ENCODE measurements around the gene PRELID3B.

PRELID3B gene

DNA sequence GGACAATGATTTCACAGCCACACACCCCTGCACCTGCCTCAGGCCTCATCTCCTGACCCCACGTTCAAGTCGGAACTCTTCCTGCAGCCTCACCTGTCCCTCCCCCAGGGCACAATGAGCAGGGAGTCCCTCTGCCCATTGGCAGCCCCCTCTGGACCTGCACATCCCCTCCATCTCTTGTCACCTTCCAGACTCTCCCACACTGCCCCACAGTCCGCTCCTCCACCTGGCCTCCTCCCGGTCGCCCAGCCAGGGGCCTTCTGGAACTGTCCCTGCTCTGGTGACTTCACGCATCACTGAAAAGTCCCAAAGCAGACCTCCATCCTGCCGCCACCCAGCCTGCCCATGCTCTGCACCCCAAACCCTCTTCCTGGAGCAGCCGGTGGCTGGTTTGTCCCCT is 40.2 kb downstream of the PRELID3B start:
- Histone ChIP-seq H3K4me3 (ENCODE audit: low read depth, low read length) (no peak overlapping the region), H3K27me3 (replicated peaks) (no peaks in the 10 kb centered on the region), H3K36me3 (replicated peaks) (peaks cover 14% of the 10 kb centered on the region), H3K27ac (no peak overlapping the region)
- in situ Hi-C loops (cut with HindIII; ENCODE audit: low pct_ligation_motif_present, low sequenced_read_pairs) = no loop called here
- no peak for DNase-seq
- TF ChIP-seq CTCF (IDR thresholded peaks at IDR 0.05; ENCODE audit: low read depth, low read length, missing control alignments) = no peak

- H3K27ac ChIP-seq = no peak overlapping the region
- H3K4me3 ChIP-seq (ENCODE audit: low read depth, low read length) = no peak overlapping the region
- no peaks in the 10 kb centered on the region for H3K27me3 ChIP-seq (replicated peaks)
- in situ Hi-C loops (cut with HindIII; ENCODE audit: low pct_ligation_motif_present, low sequenced_read_pairs) = no loop called here
- no peak for TF ChIP-seq CTCF (IDR thresholded peaks at IDR 0.05; ENCODE audit: low read depth, low read length, missing control alignments)
- H3K36me3 ChIP-seq (replicated peaks) = peaks cover 18% of the 10 kb centered on the region
- no peak for DNase-seq
These were observed 41.0 kb downstream of the PRELID3B start for GRCh38 chr20:59001449-59002171.

- Histone ChIP-seq H3K36me3 (replicated peaks) (peaks cover 24% of the 10 kb centered on the region), H3K27me3 (replicated peaks) (no peaks in the 10 kb centered on the region), H3K27ac (no peak overlapping the region), H3K4me3 (ENCODE audit: low read depth, low read length) (no peak overlapping the region)
- no peak for TF ChIP-seq CTCF (IDR thresholded peaks at IDR 0.05; ENCODE audit: low read depth, low read length, missing control alignments)
- no peak for DNase-seq
- in situ Hi-C loops (cut with HindIII; ENCODE audit: low pct_ligation_motif_present, low sequenced_read_pairs) = no loop called here
These were observed 41.5 kb downstream of the PRELID3B start for GRCh38 chr20:59001068-59001448.

GRCh38 chr20:59000326-59000725 is 42.3 kb downstream of the PRELID3B start:
- H3K27ac ChIP-seq = no peak overlapping the region
- in situ Hi-C loops (cut with HindIII; ENCODE audit: low pct_ligation_motif_present, low sequenced_read_pairs) = no loop called here
- no peaks in the 10 kb centered on the region for H3K27me3 ChIP-seq (replicated peaks)
- peaks cover 31% of the 10 kb centered on the region for H3K36me3 ChIP-seq (replicated peaks)
- TF ChIP-seq CTCF (IDR thresholded peaks at IDR 0.05; ENCODE audit: low read depth, low read length, missing control alignments) = no peak
- no peak overlapping the region for H3K4me3 ChIP-seq (ENCODE audit: low read depth, low read length)
- DNase-seq = no peak

GRCh38 chr20:58998656-58999055 is 43.9 kb downstream of the PRELID3B start:
- Histone ChIP-seq H3K4me3 (ENCODE audit: low read depth, low read length) (no peak overlapping the region), H3K27ac (no peak overlapping the region), H3K27me3 (replicated peaks) (no peaks in the 10 kb centered on the region), H3K36me3 (replicated peaks) (peaks cover 46% of the 10 kb centered on the region)
- no peak for TF ChIP-seq CTCF (IDR thresholded peaks at IDR 0.05; ENCODE audit: low read depth, low read length, missing control alignments)
- in situ Hi-C loops (cut with HindIII; ENCODE audit: low pct_ligation_motif_present, low sequenced_read_pairs) = no loop called here
- no peak for DNase-seq

All from brain microvascular endothelial cell (primary cell).